HG03196 (cell line): ENCODE measurements around the gene LRRN4.

Experiments
- ATAC-seq: cut with Tn5 transposase; IDR thresholded peaks from one replicate; pipeline ENCODE4 v1.9.1; 2021; ENCODE audit not compliant: unreplicated experiment

Gene LRRN4

DNA sequence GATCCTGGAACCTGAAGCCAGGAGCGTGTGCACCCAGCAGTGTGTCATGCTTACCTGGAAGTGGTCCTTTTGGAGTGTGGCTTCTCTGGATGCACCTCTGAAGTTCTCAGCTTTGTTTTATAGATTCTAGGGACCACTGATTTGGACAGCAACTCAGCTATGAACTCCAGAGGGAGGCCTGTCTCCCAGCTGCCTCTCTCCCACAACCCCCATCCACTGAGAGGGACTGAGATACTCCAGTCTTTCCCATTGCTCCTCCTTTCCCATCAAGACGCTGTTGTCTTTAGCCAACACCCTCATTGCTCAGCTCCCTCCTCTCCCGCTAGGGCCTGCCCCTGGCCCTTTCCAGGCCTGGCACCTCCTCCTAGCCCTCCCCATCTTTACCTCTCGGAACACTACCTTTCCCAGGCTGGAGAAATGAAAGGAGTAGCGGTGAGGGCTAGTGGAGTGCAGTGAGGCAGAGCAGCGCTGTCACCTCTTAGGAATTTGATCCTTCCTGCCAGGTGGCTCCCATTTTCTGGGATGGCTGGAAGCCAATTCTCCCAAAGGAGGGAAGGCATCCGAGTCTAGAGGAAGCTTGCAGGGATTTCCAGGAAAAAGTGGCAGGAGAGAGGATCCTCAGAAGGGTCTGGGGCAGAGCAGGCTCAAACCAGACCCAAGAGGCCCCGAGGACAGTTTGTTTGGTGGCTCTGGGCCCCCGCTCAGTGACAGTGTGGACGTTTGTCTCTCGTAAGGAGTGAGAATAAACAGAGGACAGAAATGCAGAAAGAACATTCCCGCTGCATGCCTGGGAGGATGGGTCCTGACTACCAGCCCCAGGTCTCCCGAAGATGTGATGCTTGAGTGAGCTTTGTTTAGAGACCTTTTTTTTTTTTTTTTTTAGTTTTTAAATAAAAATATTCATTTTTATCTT, at the start of gene LRRN4:
Gene LRRN4 (minus strand): TSS at position 285 of the 913 bp plus-strand sequence. CDS start 1,261 bp downstream, outside the sequence.
- ATAC-seq, result no peak

DNA sequence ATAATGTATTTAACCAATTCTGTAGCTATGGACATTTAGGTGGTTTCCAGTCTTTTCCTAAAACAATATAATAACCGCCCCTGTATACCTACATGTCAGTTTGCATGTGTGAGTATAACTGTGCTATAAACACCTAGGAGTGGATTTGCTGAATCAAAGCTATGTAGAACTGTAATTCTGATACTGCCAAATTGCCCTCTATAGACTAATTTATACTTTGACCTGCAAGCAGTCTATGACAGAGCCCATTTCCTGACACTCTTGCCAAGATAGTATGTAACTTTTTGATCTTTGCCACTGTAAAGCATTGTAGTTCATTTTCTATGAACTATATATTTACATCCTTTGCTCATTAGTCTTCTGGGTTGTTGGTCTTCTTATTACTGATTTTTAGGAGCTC, 49.4 kb upstream of the LRRN4 start:
- no peak for ATAC-seq

DNA sequence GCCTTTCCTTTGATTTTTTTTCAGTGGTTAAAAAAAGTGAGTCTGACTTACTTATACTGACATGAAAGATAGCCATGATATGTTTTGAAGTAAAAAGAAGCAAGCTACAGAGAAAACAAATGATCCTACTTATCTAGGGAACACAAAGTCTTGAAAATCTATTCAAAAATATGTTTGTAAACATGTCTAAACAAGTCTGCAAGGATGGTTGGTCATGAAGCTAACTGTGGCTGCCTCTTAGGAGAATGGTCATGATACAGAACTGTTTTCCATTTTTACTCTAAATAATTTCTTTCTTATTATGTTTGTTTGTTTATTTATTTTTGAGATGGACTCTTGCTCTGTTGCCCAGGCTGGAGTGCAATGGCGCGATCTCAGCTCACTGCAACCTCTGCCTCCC, 47.5 kb upstream of the LRRN4 start:
- no peak for ATAC-seq

DNA sequence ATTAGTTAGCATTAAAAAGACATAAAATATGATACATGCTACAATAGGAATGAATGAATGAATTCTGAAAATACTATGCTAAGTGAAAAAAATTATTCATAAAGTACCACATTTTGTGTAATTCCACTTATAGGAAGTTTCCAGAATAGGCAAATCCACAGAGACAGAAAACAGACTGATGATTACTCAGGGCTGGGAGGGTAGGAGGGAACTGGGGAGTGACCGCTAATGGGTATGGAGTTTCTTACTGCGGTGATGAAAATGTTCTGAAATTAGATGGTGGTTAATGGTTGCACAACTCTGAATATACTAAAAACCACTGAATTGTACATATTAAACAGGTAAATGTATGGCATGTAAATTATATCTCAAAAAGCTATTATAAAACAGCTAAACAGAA, 46.4 kb upstream of the LRRN4 start:
- no peak for ATAC-seq

DNA sequence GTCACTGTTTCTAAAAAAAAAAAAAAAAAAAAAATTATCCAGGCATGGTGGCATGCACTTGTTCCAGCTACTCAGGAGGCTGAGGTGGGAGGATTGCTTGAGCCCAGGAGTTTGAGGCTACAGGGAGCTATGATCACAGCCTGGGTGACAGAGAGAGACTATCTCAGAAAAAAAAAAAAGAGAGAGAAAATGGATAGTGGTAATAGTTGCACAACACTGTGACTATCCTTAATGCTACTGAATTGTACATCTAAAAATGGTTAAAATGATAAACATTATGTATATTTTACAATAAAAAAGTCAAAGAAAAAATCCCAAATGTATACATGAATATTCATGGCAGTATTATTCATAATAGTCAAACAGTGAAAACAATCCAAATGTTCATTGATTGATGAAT, 46.0 kb upstream of the LRRN4 start:
- ATAC-seq, result no peak

DNA sequence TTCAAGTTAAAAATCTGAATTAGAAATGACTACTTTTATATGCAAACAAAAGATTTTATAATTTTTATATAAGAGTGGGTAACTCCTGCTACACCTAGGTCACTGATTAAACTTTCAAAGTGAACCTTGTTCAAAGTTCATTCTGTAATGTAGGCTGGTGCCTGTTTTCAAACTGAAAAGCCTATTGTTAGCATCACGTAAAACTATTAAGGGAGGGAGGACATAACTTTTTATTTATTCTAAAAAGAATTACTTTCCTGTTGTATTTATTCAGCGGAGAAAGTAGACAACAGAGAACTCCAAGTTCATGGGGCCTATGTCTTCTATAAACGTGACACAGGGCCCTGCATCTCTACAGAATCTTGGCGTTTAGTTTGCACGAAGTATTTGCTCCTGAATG, 41.5 kb upstream of the LRRN4 start:
- no peak for ATAC-seq

DNA sequence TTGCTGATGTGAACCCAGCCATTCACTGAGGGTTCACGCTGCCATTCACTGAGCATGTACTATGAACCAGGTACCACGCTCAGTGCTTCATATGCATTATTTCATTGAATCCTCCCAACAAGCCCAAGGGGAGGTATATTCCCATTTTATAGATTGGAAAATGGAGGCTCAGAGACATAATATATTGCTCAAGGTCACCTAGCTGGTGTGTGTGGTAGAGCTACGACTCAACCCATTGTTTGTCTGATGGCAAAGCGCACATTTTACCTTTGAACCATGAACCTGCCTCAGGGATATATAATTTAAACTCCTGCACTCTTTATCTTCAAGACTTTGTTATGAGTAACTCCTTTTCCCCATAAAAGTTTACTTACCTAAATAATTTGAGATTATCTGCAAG, 40.7 kb upstream of the LRRN4 start:
- ATAC-seq, result no peak

DNA sequence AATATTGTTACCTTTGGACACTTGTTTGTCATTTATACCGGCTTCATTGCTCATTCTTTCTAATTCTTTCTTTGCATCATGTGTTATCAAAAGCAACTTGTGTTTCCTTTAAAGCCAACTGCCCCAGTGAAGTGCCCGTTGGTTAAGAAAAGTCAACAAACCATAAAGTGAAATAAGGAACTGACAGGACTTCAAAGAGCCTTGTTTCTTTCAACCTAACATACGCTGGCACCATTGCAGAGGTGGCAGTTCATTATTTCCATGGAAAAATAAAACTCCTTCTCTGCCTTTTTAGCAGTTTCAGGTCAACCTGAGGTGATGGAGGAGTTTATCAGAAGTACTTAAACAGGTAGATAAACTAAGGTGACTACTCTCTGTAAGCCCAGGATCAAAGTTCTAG, 40.2 kb upstream of the LRRN4 start:
- no peak for ATAC-seq

DNA sequence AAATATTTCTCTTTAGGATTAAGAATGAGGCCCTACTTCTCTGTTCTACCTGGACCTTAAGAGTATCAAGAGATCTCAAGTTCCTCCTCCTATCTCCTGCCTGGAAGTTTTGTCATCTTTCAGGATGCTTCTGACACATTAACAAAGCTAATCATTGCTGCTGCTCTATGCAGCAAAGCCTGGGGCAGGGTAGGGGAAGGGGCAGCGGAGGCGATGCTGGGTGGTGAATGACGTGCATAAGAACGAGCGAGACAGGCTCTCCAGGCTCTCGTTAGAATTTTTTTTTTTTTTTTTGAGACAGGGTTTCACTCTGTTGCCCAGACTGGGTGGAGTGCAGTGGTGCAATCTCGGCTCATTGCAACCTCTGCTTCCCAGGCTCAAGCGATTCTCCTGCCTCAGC, 37.8 kb upstream of the LRRN4 start:
- no peak for ATAC-seq

DNA sequence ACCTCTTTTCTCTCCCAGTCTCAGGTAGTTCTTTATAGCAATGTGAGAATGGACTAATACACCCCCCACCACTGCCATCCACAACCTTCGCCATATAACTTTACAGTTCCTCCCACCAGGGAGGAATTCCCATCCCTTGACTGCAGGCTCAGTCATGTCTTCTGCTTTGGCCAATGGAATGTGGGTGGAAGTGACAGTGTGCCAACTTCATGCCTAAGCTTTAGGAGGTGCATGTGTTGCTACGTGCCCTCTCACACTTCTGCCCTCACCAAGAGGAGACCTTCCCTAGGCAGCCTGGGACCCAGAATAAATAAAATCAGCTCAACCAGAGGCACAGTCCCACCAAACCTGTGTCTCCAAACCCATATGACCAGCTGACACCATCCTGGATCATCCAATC, 33.0 kb upstream of the LRRN4 start:
- ATAC-seq, result no peak

DNA sequence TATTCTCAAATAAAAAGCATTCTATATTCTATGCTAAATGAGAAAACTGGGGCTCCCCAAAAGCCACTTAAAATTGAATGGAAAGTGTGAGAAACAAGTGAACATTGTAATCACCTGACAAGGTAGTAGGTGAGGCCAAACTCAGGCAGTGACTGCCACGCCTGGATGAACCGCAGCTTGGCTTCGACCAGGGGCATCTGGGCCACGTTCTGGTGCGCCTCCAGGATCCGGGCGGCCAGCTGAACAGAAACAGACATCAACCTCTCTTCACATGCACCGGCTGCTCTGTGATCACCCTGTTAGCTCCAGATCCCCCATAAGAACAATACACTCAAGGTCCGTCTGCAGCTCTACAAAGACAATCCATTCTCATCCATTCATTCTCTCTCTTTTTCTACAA, 30.1 kb upstream of the LRRN4 start:
- ATAC-seq, result no peak

DNA sequence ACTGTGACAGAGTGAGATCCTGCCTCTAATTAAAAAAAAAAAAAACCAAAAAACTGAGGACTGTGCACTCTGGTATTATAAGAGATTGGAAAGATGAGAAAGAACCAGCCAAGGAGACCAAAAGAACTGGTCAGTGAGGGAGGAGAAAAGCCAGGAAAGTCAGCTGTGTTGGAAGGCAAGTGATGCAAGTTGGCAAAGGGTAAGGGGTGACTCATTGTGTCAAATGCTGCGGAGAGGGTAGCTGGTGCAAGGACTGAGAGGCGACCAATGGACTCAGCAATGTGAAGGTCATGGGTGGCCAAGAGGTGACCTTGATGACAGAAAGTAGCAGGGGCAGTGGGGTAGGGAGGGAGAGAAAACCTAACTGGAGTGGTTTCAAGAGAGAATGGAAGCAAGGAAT, 27.4 kb upstream of the LRRN4 start:
- ATAC-seq, result no peak

DNA sequence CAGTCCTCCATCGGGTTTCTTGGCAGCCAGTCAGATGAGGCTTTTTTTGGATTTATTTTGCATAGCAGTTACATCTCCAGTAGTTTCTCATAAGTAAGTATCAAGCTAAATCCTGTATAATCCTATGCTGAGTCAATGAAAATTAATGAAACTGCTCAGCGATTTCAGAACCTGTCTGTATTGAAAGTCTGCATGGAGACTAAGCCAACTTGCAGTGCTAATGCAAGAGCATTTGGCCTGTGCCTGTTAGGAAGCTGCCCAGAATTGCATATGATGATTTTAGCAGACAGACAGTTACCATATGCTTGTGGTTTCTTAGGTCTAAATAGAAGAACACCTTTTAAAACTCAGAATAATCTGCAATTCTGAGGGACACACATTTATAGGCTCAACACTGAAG, 25.2 kb upstream of the LRRN4 start:
- ATAC-seq, result no peak

DNA sequence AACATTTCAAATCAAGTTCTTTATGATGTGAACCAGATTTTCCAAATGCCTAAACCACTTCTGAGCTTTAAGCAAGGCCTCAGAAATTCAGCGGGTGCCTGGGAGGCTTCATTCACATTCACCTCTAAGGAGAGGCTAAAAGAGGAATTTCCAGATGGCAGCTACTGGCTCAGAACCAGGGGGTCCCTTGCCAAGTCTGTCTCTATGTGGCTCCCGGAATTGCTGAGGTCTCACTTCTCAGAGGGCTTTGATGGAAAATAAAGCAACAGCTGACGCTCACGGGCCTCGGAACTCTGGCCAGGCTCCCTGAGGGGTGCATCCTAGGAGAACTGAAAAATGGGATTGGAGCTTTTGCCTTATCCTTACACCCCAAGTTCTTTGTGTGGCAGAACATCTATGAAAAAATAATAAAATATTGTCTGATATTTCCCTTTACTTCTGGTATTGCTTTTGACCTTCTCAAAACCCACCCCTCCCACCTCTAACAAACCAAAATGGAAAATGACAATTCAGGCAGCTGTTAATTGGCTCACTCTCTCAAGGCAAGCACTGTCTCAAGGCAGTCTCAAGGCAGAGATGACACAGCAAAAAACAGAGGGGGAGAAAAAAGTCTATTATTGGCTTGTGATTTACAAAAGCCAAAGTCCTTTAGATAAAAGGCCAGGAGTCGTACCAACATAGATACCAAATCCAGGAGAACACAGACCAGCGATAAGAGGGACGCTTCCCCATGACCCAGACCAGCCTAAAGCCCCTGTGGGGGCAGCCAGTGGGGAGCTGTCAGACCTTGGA, 21.8 kb upstream of the LRRN4 start:
- ATAC-seq, result no peak

DNA sequence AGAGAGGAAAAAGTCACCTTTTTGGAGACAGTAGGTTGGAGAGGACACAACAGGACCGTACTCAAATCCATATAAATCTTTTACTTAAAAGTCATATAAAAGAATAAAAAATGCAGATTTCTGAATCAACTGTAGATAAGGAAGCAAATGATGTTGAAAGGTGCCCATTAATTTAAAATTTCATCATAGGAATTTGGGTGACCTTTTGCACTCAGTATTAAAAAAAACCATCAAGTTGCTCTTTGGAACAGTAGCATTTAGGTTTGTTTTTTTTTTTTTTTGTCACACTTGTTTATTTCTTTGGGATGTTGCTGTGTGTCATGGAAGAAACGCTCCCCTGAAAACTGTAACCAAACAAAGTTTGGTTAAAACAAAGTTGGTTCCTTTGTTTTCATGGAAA, 20.9 kb upstream of the LRRN4 start:
- ATAC-seq, result no peak

DNA sequence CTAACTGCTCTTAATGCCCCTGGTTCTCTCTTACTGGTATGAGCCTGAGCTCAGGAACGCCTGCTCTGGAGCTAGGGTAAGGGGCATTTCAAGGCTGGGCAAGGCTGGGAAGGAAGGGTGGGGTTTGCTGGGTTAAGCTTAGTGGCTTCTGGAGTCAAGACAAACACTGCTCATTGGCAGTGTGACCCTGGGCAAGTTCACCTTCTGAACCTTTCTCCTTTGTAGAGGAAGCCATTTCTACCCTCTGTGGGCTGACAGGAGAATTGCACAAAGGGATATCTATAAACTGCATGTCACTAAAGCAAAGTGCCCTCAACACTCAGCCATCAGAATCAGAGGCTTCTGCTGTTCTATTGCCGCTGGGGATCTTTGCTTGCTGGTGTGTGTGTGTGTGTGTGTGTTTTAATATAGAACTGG, 20.3 kb upstream of the LRRN4 start:
- ATAC-seq, result no peak

DNA sequence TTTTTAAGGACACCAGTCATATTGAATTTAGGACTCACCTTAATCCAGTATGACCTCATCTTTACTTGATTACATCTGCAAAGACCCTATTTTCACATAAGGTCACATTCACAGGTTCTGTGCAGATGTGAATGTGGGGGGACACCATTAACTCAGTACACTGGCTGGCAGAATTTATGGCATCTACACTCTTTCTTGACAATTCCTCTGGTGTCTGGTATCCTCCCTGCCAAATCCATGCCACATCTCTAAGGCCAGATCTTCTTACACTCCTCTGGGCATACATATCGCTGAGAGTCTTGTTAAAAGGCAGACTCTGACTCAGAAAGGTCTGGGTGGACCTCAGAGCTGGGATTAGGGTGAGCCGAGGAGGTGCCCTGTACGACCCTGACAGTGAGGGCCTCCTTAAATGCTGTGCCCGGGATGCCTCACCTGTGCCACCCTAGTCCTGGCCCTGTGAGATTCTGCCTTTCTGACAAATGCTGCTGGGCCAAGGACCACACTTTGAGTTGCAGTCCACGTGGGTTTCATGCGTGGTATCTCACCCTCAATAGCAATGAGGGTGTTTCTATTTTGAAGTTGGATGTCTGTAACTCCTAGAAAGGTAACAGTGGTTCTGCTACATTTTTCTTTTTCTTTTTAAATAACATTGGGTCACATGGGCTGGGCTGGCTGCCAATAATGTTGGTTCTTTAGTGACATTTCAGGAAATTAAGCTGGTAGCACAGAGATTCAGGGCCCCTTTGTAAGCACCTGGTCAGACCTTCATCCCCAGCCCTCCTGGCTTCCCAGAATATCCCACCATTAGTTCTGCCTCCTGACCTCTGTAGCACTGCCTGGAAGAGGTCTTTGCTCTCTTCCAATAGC, 17.2 kb upstream of the LRRN4 start:
- ATAC-seq, result no peak

DNA sequence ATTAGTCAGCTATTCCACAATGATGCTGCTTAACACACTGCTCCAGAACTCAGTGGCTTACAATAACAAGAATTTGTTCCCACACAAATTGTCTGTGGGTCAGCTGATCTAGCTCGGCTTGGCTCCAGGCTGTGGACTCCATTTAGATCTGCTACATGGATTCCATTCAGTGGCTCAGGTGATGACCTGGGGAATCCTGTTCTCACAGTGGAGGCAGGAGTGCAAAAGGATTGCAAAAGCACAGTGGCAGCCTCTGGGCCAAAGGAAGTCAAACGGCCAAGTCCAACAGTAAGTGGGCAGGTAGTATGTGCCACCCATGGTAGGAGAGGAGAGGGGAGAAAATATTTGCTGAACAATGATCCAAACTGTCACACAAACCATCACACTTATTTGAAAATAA, 15.8 kb upstream of the LRRN4 start:
- ATAC-seq, result no peak

DNA sequence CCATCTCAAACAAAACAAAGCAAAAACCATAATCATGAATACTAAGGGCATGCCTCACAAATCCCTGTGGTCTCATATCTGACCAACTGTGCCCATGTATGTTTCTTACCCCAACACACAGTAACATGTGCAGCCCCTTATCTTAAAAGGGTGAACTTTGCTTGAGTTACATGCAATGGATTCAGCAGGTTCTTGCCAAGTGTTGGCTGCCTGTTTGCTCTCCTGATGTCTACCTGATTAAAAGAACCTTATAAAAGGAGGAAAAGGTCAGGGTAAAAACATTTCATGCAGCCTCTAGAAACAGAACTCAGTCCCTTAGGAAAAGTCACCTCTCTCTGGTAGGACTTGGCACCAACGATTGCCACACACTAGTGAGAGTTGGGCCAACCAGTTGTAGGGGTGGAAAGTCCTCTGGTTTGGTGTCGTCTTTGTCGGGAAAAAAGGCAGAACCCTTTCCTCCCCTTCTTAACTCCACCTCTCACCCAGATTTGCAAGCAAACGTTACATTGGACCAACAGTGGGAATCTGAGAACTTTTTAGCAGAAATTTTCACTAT, 14.0 kb upstream of the LRRN4 start:
- no peak for ATAC-seq

DNA sequence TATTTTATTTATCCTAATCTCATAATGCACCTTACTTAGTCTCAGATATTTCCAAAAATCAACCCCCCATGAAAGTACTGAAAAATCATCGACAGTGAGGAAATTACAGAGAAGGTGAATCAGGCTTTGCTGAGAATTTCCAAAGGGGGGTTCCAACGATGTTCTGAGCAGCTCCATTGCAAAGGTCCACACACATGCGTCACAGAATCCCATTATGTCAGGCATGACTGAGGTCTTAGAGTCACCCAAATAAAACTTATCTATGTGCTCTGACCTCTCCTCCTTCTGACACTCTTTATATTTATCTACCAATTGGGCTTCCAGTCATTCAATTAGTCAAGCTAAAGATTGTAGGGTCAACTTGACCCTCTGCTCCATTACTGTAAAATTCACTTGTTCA, 12.7 kb upstream of the LRRN4 start:
- no peak for ATAC-seq

DNA sequence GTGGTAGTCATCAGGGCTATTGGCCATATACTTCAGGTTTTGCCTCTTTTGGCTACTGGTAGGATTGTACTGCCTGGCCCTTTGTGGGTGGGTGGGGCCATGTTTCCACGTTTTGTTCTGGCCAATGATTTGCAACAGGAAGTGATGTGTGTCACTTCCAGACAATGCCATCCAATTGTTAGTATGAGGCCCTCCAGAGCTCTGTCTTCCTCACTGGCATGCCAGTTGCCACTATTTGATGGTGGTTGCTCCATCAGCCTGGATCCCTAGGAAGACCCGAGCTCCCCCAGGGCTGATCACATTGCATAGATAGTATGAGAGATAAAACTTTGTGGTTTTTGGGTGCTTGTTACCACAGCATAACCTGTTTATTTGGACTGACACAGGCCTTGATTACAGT, 7.7 kb upstream of the LRRN4 start:
- no peak for ATAC-seq
